GM18498 (cell line): ENCODE results near the gene GALNS.
"Not testable (repeated sequence)": the region's sequence is repeated elsewhere in the genome, so short reads cannot be mapped to it uniquely, and the experiment has no call there.

Source experiments
- ATAC-seq: cut with Tn5 transposase; IDR thresholded peaks from one replicate; pipeline ENCODE4 v1.9.1; 2021; ENCODE audit warnings: mild to moderate bottlenecking, moderate library complexity; ENCODE audit not compliant: unreplicated experiment

GALNS gene

DNA sequence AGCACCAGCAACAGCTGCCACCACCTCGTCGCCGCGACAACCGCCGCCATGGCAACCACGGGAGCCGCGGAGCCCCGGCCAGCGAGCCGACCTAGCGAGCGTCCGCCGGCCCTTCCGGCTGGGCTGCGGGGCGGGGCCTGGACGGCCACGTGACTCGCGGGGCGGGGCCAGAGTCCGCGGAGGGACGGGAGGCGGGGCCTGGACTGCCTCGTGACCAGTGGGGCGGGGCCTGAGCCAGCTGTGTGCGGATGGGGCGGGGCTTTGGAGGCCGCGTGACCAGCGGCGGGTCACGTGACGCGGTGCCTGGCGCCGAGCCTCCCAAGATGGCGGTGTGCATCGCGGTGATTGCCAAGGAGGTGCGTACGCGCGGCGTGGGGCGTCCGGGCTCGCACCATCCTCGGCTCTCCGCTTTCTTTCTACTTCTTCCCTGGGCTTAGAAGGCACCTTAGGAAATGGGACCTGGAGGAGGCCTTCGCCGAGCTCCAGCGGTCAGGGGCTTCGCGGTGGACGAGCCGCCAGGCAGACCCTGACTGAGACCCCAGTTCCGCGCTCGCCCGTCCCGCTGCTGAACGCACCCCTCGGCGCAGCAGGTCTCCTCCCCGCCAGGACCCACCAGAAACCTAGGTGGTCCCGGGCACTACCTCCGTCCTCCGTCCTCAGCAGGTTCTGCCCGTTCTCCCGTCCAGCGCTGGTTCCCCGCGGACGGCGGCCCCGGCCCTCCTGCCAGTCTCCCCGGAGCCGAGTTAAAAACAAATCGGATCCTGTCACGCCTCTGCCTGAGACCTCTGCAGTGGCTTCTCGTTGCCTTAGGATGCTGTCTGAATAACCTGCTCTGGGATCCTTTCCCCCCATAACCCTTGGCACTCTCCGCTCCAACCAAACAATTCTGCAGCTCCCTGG, at the start of gene GALNS, which contains the start of gene TRAPPC2L:
TSS of gene GALNS (minus strand) at position 120 of the 900 bp plus-strand sequence. CDS start at position 50, 70 bp downstream.
TSS of gene TRAPPC2L (plus strand) at position 300 of the 900 bp plus-strand sequence. CDS start at position 324, 24 bp downstream.
- peak; percentile 83 for ATAC-seq

GRCh38 chr16:88906020-88906419, 49.3 kb upstream of the GALNS start:
- ATAC-seq = no peak

DNA sequence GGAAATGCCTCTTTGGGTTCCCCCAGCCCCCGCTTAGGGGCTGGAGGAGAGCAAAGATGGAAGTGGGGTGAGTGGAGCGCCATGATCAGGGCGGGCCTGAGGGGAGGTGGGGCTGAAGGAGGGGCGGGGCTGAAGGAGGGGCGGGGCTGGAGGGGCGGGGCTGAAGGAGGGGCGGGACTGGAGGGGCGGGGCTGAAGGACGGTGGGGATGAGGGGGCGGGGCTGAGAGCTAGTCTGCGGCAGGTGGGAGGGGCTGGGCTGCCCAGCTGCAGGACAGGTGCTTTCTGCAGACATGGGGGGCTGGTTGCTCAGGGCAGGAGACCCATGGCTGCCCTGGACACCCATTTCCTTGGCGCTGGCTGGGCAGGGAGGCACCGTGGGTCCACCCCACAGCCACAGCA, 48.8 kb upstream of the GALNS start:
- ATAC-seq = no peak

DNA sequence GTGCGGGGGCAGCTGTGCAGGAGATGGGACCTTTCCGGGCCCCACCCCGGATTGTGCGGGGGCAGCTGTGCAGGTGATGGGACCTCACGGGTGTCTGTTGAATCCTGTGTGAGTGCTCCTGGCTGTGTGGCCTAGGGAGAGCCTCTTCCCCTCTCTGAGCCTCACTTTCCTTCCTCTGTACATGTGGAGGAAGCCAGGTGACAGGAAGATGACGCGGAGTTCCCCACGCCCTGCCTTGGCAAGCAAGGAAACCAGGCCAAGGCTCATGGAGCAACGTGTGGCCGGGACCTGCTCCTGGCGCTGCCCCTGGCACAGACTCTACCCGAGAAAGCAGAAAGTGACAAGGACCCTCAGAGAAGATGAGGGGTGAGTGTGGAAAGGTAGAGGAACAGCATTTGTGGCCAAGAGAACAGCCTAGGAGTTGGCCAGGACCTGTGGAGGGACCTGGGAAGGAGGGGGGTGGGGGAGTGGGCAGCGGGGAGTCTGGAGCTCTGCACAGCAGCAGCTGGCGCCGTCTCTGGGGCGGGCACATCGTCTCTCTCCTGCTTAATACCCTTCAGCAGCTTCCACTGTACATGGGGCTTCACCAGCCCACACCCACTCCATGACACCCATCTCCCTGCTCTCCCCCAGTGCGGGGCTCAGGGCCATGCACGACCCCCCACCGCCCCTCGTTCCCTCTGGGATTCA, 48.1 kb upstream of the GALNS start:
- no peak for ATAC-seq

DNA sequence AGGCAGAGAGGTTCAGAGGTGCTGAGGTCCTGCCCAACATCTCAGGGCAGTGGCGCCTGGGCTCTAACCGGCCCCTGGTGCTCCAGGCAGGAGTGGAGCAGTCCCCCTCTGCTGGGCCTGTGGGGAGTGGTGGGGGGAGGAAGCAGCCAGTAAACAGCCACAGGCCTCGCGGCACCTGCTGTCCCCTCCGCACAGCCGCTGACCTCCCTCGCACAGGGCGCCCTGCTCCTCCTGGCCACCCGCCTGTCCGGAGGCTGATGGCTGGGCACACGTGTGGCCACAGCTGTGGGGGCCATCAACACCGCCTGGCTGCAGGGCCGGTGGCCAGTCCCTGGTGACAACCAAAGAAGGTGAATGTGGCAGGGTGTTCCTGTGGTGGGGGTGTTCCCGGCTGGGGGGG, 46.5 kb upstream of the GALNS start:
- no peak for ATAC-seq

GRCh38 chr16:88902744-88903143, 46.0 kb upstream of the GALNS start:
- no peak for ATAC-seq

GRCh38 chr16:88901718-88902337, 45.1 kb upstream of the GALNS start:
- ATAC-seq = no peak

GRCh38 chr16:88900662-88901052, 43.9 kb upstream of the GALNS start:
- no peak for ATAC-seq

DNA sequence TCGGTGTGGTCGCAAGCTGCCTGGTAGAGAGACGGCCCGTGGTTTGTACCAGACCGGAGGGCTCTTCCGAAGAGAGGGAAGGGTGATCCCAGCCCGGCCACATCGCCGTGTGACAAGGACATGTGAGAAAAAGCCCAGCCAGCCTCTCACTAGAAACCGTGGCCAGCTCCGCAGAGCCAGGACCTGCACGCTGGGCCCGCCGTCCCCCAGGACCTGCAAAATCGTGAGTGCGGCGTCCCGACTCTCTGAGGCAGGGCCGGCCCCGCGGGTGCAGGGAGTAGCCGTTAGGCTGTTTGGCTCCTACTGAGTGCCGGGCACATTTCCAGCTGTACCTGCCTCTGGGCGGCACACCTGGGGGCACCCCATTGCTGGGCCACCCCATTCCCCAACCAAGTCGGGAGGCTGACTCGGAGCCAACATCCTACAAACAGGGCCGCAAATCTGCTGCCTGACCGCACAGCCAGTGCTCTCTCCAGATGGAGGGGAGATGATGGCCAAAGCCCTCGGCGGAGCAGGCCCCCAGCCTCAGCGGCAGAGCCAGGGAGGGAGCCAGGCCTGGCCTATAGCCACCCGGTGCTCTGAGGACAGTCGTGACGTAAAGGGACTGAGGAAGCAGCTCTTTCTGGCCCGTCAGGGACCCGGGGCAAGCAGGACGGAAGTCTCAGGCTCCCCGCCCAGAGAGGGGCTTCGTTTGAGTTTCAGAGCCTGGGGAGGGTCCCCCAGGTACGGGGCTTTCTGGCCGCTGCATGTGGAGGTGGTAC, 43.3 kb upstream of the GALNS start:
- ATAC-seq = no peak

DNA sequence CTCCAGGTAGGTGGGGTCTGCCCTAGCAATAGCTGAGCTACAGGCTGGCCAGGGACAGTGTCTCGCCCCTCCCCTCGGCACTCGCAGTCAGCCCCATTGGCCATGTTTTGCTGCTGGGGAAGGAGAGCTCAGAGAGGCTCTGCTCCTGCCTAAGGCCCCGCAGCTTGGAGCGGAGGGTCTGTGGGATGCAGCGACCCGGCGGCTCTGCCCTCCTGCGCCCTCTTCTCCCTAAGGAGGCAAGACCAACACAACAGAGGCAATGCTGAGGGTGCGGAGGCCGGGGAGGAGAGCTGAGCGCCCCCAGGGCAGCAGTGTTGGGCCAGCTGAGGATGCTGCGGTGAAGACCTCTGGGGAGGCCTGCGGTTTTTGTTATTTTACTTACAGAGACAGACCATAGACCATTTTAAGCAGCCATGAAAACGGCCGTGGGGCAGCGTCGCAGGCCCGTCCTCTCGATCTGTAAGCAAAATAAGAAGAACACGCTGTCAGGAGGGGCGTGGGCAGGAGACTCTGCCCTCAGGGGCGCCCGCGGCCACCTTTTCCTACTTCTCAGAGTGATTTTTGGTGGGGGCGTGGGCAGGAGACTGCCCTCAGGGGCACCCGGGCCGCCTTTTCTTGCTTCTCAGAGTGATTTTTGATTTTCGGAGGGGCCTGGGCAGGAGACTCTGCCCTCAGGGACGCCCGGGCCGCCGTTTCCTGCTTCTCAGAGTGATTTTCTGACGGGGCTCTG, 41.1 kb upstream of the GALNS start:
- no peak for ATAC-seq

GRCh38 chr16:88896238-88897070, 39.7 kb upstream of the GALNS start:
- no peak for ATAC-seq

- no peak for ATAC-seq
Measured at GRCh38 chr16:88895335-88895734, 38.6 kb upstream of the GALNS start.

DNA sequence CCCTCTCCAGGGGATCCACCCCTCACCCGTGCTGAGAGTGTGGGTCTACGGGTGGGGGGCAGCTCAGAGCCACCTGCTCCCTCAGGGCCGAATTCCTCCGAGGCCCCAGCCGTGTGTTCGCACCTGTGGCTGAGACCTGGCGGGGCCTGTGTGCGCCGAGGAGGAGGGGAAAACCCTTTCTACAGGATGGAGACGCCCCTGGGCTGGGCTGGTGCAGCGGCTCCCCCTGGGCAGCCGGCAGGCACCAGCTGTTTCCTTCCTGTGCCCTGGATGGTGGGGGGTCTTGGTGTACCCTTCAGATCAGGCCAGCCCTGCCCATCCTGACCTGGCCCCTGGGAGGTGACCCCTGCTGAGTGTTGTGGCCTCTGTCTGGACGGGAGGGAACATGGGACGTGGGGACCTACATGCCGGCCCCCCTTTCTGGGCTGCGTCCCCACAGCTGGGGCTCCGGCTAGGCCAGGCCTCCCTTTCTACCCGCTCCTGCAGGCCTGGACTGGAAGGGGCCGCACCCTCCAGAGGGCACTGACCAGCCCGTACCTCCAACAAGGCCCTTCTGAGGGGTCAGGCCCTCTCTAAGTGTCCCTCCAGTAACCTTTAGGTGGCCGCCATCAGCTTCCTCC, 38.0 kb upstream of the GALNS start:
- ATAC-seq = no peak

DNA sequence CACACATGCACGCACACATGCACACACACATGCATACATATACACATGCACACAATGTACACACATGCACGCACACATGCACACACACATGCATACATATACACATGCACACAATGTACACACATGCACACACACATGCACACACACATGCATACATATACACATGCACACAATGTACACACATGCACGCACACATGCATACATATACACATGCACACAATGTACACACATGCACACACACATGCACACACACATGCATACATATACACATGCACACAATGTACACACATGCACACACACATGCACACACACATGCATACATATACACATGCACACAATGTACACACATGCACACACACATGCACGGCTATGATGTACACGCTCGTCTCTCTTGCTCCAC, 37.5 kb upstream of the GALNS start:
- not testable (repeated sequence) for ATAC-seq

DNA sequence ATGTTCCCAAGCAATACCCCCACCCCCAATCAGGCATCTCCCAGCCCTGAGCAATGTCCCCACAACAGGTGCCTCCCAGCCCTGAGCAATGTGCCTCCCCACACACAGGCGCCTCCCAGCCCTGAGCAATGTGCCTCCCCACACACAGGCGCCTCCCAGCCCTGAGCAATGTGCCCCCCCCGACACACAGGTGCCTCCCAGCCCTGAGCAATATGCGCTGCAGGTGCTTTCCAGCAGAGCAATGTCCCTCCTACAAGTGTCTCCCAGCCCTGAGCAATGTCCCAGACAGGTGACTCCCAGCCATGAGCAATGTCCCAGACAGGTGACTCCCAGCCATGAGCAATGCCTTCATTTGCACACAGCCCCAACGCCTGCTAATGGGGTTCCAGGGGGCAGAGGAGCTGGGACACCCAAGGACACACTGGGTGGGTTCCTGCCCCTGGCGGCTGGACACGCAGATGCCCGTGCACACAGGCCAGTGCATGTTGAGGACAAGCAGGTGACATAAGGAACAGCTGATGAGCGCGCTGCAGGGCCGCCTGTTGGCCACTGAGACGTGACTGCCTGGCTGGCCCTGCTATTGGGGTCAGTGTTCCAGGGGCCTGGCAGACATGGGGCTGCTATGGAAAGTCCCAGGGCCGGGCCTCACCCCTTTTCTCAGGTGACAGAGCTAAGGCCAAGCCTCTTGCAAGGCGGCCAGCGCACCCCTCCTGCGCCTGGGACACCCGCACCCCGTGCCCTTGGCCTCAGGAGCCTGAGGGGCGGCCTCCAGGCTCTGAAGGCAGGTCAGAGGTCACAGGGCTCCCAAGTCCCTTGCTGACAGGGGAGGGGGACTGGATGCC, 36.6 kb upstream of the GALNS start:
- ATAC-seq = no peak

DNA sequence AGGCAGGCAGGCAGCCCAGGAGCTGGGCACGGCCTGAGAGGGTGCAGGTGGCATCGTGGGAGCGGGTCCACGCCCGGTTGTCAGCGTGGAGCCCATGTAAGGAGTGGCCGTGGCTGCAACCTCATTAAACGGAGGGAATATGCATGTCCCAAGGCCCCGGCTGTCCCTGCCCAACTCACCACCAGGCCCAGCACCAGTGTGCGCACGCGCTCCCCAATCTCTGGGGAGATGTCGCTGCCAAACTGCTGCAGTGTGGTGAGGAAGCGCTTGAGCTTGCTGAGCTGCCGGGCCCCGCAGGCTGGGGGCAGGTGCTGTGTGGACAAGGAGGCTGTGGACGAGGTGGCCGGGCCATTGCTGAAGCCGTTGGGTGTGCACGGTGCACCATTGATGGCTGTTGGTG, 35.3 kb upstream of the GALNS start:
- no peak for ATAC-seq

DNA sequence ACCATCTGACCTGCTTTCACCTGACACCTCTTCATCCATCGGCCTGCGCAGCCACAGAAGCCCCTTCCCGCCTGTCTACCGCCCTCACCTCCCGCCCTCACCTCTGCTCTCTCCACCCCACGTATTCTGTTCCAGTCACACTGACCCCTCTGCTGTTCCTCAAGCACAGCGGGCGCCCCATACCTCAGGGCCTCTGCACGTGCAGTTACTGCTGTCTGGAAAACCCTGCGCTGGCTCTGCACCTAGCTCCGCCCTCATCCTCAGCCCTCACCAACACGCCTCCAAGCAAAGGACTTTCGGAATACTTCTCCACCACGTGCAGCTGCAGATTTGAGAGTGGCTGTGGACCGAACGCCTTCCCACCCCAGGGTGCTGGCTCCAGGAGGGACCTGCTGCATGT, 34.3 kb upstream of the GALNS start:
- no peak for ATAC-seq
